MG63 (cell line): ENCODE data around the gene PLAAT5. TPM values are rescaled to one million over a fixed set of nuclear protein-coding genes. Genes with fewer than 3 reads are reported as not detected.
"Not testable (repeated sequence)": the region's sequence is repeated elsewhere in the genome, so short reads cannot be mapped to it uniquely, and the experiment has no call there.

Experiments used
- DNase-seq: peaks from one replicate; pipeline ENCODE4 v3.0.0-alpha.2; 2020
- H3K27me3 ChIP-seq: fragments of 250-450 bp; sonication (Bioruptor Pico); 2 replicates; pipeline ENCODE4 v1.5.1; 2020; ENCODE audit warnings: mild to moderate bottlenecking, moderate library complexity
- H3K36me3 ChIP-seq: fragments of 250-450 bp; sonication (Bioruptor Pico); 2 replicates; pipeline ENCODE4 v1.5.1; 2020; ENCODE audit warnings: mild to moderate bottlenecking, moderate library complexity
- H3K4me3 ChIP-seq: fragments of 250-450 bp; sonication (Bioruptor Pico); 2 replicates; pipeline ENCODE4 v1.5.1; 2020; ENCODE audit warnings: mild to moderate bottlenecking, moderate library complexity
- H3K9me3 ChIP-seq: fragments of 250-450 bp; sonication (Bioruptor Pico); 2 replicates; pipeline ENCODE4 v1.5.1; 2020; ENCODE audit warnings: mild to moderate bottlenecking, moderate library complexity
- total RNA-seq: library from RNA; depleted of rRNA; stranded (reverse); fragments of >200 nt; shearing (Covaris generic); gene quantifications from 2 replicates; pipeline ENCODE4 v1.2.3, GENCODE V29; 2014; ENCODE audit warnings: low replicate concordance; rRNA removed

PLAAT5 gene
- total RNA-seq, 1 experiment from 2014 or later = not detected

DNA sequence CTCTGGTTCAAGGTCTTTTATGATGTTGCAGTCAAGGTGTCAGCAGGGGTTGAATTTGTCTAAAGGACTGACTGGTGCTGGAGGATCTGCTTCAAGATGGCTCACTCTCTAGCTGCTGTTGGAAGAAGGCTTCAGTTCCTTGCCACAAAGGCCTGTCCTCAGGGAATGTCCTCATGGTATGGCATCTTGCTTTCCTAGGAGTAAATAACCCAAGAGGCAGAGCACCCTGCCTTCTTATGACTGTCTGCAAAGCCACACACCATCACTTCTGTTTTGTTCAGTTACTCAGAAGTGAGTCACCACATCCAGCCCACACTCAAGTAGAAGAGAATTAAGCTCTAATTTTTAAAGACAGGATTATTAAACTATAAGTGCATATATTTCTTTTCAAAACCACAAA lies 45.2 kb downstream of the PLAAT5 start:
- DNase-seq = no peak
- Histone ChIP-seq H3K4me3 (no peak overlapping the region), H3K36me3 (no peaks in the 10 kb centered on the region), H3K9me3 (no peaks in the 10 kb centered on the region), H3K27me3 (peaks cover 4% of the 10 kb centered on the region)

DNA sequence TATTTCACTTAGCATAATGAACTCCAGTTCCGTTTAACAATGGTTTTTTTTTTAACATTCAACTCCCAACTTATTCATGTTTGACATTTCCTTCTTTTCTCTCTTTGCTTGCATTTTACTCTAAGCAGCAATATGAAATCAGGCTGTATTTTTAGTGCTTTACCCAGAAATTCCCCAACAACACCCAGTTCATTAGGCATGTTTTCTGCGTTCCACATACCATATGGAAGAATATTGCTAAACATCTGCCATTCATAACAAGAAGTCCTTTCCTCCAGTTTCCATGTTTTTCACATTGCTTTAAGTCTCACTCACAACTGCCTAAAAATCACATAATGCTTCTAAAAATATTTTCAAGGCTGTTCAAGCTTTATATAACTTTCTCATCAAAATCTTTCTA lies 45.8 kb downstream of the PLAAT5 start:
- H3K27me3 ChIP-seq = no peaks in the 10 kb centered on the region
- no peaks in the 10 kb centered on the region for H3K9me3 ChIP-seq
- no peaks in the 10 kb centered on the region for H3K36me3 ChIP-seq
- no peak for DNase-seq
- no peak overlapping the region for H3K4me3 ChIP-seq

DNA sequence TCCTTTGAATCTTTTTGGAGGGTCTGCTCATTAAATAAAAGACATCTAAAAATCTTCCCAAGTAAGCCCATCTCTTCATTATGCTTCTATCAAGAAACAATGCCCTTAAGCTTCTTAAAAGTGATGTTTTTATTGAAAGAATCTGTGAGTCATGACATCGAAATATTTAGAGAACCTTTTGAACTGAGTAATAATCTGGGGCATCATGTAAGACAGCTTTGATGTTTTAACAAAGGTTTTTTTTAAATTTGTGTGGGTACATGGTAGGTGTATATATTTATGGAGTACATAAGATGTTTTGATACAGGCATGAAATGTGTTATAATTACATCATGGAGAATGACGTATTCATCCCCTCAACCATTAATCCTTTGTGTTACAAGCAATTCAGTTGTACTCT lies 46.8 kb downstream of the PLAAT5 start:
- Histone ChIP-seq H3K27me3 (no peaks in the 10 kb centered on the region), H3K9me3 (no peaks in the 10 kb centered on the region), H3K36me3 (no peaks in the 10 kb centered on the region), H3K4me3 (no peak overlapping the region)
- DNase-seq = no peak

DNA sequence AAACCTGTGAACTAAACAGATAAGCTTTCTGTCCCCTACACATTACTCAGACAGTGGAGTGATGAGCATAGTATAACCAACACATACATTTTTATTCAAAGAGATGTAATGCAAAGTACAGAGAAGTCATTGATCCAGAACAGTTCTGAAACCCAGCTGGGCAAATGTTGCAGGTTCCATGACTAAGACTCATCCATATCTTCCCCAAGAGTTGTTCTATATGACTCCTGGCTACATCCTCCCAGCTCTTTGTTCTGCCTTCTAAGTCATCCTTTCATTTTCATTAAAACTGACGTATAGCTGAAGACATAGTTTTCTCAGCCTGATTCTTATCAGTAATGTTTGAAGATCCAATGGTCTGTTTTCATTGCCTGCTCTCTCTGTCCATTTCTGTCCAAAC lies 47.3 kb downstream of the PLAAT5 start:
- DNase-seq = no peak
- Histone ChIP-seq H3K9me3 (no peaks in the 10 kb centered on the region), H3K27me3 (no peaks in the 10 kb centered on the region), H3K36me3 (no peaks in the 10 kb centered on the region), H3K4me3 (no peak overlapping the region)

DNA sequence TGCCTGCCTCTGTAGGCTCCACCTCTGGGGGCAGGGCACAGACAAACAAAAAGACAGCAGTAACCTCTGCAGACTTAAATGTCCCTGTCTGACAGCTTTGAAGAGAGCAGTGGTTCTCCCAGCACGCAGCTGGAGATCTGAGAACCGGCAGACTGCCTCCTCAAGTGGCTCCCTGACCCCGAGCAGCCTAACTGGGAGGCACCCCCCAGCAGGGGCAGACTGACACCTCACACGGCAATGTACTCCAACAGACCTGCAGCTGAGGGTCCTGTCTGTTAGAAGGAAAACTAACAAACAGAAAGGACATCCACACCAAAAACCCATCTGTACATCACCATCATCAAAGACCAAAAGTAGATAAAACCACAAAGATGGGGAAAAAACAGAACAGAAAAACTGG lies 55.1 kb downstream of the PLAAT5 start:
- not testable (repeated sequence) for H3K9me3 ChIP-seq, H3K4me3 ChIP-seq, H3K36me3 ChIP-seq, H3K27me3 ChIP-seq, DNase-seq

DNA sequence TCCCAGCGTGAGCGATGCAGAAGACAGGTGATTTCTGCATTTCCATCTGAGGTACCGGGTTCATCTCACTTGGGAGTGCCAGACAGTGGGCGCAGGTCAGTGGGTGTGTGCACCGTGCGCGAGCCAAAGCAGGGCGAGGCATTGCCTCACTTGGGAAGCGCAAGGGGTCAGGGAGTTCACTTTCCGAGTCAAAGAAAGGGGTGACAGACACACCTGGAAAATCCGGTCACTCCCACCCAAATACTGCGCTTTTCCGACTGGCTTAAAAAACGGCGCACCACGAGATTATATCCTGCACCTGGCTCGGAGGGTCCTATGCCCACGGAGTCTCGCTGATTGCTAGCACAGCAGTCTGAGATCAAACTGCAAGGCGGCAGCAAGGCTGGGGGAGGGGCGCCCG lies 55.6 kb downstream of the PLAAT5 start:
- H3K4me3 ChIP-seq, H3K9me3 ChIP-seq, H3K36me3 ChIP-seq, DNase-seq, H3K27me3 ChIP-seq: not testable (repeated sequence)

DNA sequence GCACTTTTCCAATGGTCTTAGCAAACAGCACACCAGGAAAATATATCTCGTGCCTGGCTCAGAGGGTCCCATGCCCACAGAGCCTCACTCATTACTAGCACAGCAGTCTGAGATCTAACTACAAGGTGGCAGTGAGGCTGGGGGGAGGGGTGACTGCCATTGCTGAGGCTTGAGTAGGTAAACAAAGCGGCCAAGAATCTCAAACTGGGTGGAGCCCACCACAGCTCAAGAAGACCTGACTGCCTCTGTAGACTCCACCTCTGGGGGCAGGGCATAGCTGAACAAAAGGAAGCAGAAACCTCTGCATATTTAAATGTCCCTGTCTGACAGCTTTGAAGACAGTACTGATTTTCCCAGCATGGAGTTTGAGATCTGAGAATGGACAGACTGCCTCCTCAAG lies 60.2 kb downstream of the PLAAT5 start:
- not testable (repeated sequence) for H3K36me3 ChIP-seq, H3K4me3 ChIP-seq, DNase-seq, H3K9me3 ChIP-seq
- peaks cover 15% of the 10 kb centered on the region for H3K27me3 ChIP-seq

DNA sequence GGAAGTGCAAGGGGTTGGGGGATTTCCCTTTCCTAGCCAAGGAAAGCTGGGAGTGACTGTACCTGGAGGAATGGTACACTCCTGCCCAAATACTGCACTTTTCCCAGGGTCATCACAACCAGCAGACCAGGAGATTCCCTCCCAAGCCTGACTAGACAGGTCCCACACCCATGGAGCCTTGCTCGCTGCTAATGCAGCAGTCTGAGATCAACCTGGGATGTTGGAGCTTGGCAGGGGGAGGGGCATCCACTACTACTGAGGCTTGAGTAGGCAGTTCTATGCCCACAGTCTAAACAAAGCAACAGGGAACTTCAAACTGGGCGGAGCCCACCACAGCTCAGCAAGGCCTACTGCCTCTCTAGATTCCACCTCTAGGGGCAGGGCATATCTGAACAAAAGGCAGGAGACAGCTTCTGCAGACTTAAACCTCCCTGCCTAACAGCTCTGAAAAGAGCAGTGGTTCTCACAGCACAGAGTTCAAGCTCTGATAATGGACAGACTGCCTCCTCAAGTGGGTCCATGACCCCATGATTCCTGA lies 62.9 kb downstream of the PLAAT5 start:
- Histone ChIP-seq H3K36me3 (no peaks in the 10 kb centered on the region), H3K27me3 (peaks cover 14% of the 10 kb centered on the region), H3K4me3 (no peak overlapping the region), H3K9me3 (no peaks in the 10 kb centered on the region)
- DNase-seq = no peak

DNA sequence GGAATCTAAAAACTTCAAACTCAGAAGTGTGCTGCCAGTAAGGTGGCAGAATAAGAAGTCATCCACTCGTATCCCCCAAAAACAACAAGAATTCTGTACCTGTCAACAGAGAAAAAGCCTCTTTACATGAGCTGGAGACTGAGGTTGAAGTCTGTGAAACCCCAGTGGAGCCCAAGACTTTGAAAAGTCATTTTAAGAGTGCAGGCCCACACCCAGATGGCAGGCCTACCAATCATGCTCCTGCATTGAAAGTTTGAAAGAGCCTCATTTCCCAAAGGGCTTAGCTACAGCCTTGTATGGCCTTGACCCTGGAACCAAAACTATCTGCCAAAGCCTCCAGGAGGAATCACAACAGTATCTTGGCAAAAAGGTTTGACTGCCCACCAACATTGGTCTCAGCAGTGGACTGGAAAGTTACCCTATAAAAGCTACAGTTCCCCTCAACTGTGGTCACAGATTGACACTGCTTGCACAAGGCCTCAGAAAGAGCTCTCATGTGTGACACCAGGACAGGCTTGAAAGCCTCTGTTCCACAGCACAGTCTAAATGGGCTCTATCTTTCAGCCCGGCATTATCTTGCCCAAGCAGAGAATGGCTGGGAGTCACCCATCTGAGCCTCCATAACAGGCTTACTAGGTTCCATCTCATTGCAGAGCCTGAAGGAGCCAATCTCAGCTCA lies 73.7 kb downstream of the PLAAT5 start:
- no peak for DNase-seq
- Histone ChIP-seq H3K4me3 (no peak overlapping the region), H3K27me3 (peaks cover 6% of the 10 kb centered on the region; the same call in 1 of the 2 replicates), H3K36me3 (no peaks in the 10 kb centered on the region), H3K9me3 (no peaks in the 10 kb centered on the region)

Other genes with a start within 250 kb of the PLAAT5 start
- gene SLC22A25, start 247.6 kb downstream of the PLAAT5 start, total RNA-seq = not detected in 2 replicates
- not detected in 2 replicates for gene SLC22A9, start 121.4 kb downstream of the PLAAT5 start, total RNA-seq
- 1.5 and 2.0 TPM in 2 replicates for gene LGALS12, start 14.9 kb upstream of the PLAAT5 start, total RNA-seq
- gene PLAAT4, start 45.6 kb upstream of the PLAAT5 start, total RNA-seq = 33.9 and 56.1 TPM in 2 replicates
- not detected in 2 replicates for gene PLAAT2, start 72.2 kb upstream of the PLAAT5 start, total RNA-seq
- gene PLAAT3, start 123.3 kb upstream of the PLAAT5 start, total RNA-seq = 13.6 and 28.8 TPM in 2 replicates
- gene ATL3, start 180.2 kb upstream of the PLAAT5 start, total RNA-seq = 92.4 and 93.6 TPM in 2 replicates
- 107 and 112 TPM in 2 replicates for gene RTN3, start 190.3 kb upstream of the PLAAT5 start, total RNA-seq